ENCODE results near the gene KAT7.

The KAT7 gene

GRCh38 chr17:49760932-49761558 lies 27.4 kb upstream of the KAT7 start:
- DNase-seq (ENCODE audit: low spot score): no peak

DNA sequence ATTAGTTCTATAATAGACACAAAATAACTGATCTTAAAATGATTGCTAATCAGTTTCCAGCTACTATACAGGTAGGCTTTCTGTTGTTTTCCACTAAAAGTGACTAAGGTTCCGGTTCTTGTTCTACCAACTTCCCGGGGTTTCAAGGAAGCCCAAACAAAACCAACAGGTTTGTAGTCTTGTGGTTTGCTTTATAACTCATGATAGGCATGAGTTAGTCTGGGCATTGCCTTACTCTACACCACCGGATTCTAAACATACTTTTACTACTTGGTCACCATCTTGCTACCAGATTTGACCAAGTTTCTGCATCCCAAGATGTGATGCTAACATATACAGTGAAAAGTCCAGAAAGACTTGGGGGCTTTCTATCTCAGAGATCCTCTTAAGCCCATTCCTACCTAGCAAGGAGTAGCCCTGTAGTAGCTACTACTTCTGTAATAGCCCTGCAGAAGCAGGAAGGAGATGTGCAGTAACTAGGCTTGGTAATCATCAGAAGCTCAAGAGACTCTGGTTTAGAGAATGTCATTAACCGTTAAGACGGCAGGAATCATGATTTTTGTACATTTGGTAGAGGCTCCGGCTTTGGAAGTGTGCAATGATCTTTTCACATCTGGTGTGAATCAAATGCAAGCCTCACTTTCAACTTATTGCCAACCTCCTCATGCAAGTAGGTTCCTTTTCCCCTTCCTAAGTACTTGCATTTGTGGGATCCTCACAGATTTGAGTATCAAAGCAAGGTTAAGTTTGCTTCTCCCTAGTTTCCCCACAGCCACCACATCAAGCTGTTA lies 26.1 kb upstream of the KAT7 start:
- no peak for DNase-seq (ENCODE audit: low spot score)

- DNase-seq (ENCODE audit: low spot score): peak; percentile 99
These were observed 24.5 kb upstream of the KAT7 start, which contains the start of gene FAM117A for GRCh38 chr17:49763735-49764558. Gene FAM117A, minus strand, starts transcription at chr17:49764131. Its CDS starts 44 bp downstream, at chr17:49764087.

- no peak for DNase-seq (ENCODE audit: low spot score)
These were observed 23.8 kb upstream of the KAT7 start for GRCh38 chr17:49764559-49765180.

GRCh38 chr17:49766918-49767530 lies 21.5 kb upstream of the KAT7 start:
- DNase-seq (ENCODE audit: low spot score): no peak

- DNase-seq (ENCODE audit: low spot score): peak; percentile 40
These were observed 12.8 kb upstream of the KAT7 start for GRCh38 chr17:49775546-49776260.

DNA sequence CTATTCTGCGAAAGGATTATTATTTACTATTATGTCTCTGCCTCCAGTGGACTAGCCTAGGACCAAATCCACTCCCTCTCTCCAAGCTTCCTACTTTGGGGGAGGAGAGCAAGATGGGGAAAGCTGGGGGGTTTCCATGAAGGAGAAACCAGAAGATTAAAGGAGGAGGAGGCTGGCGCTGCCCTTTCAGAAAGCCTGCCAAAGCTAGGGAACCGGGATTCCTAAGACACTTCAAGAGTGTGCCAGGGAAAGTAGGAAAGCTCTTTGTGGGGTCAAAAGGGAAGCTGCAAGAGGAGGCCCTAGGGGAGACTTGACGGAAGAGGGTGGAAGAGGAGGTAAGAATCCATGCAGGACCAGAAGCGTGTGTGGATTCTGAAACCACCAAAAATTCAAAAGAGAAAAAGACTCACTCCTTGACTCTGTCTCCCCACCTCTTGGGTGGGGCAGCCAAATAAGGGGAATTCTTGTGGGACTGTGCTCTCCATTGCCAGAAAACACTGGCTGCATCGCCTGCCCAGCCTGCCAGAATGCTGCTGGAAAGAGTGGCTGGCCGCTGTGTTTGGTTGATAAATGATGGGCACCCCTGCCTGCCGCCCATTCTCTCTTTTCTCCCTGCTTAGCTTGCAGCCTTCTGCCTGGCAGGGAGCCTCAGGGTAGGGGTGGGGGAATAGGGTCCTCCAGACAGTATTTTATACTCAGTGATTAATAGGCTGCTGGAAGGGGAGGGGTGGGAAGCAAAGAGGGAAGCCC lies 11.8 kb upstream of the KAT7 start:
- DNase-seq (ENCODE audit: low spot score): no peak

DNA sequence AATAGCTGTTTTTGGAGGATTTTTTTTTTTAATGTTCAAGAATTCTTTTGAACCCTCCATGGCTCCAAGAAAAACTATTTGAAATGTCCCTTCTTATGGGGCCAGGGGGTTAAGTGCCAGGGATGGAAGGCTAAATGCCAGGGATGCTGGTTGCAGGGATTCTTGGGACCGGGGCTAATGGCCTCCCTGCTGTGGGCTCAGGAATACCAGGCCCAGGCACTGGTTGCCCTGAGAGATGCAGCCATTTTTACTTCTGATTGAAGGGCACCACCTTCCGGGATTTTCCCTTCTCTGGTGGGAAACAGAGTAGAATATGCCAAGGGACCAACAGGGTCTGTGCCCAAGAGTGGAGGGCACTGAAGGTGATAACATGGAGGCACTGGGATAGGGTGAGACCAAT lies 10.9 kb upstream of the KAT7 start:
- no peak for DNase-seq (ENCODE audit: low spot score)

- DNase-seq (ENCODE audit: low spot score): no peak
These were observed 9.2 kb upstream of the KAT7 start for GRCh38 chr17:49779156-49779738.

DNA sequence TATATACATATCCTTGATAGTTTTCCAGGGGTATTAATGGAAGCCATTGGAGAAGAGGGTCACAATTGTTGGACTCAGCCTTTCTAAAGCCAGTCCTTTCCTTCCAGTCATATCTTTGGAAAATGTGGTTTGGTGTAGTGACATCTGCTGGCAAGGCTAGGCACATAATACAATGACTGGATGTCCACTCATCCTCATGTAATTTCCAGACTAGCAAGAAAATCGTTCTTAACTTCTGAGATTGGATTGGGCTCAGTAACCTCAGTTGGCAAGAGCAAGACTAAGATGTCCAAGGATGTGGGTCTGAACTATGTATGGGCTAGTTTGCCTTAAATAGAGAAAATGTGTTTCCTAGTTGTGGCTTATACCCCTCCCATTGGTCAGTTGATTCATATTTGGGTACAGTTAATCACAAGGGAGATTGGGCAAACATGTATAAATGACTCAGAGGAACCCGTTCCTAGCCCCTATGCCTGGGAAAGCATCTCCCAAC lies 8.7 kb upstream of the KAT7 start:
- peak; percentile 62 for DNase-seq (ENCODE audit: low spot score)

DNA sequence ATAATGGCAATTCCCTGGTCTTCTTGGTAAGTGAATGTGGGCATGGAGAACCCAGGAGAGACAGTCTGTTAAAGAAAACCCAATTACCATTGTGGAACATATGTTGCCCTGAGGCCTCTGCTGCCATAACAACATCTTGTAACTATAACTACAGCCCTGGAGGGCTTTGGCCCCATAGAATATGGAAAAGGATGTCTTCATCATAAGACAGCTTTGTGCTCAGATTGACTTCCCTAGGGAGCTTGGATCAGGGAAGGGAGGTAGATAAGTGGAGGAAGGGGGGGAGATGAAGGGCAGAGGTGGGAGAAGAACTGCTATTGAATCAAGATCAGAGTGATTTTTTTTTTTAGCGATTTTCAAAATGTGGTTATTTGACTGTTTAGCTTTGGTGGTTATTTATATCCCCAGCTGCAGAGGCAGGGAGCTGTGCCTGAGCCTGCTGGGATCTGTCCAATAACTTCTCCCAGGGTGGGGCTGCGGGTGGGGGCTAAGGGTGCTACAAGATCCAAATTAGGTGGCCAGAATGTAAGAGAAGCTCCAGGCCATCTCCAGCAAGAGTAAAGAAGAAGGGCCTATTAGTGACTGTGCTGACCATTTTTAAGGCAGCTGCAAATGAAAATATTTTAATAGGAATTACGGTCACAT lies 5.3 kb upstream of the KAT7 start:
- no peak for DNase-seq (ENCODE audit: low spot score)

DNA sequence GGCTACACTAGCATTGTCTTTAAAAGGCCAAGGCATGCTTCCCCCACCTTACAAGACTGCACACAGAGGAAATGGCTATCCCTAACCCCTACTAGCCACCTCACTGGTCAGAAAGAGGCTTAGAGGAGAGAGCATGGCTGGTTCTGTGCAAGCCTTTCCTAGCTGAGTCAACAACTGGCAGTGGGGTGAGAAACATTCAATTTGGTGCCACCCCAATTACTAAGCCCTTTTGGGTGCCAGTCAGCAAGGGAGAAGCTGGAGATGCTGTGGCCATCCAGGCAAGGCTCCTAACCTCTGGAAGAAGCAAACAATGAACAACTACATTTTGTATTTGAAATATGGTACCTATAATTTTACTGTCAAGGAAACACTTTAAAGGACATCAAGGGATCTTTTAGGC lies 4.7 kb upstream of the KAT7 start:
- no peak for DNase-seq (ENCODE audit: low spot score)

- DNase-seq (ENCODE audit: low spot score): no peak
These were observed 3.8 kb upstream of the KAT7 start for GRCh38 chr17:49784636-49785035.

- no peak for DNase-seq (ENCODE audit: low spot score)
These were observed 500 bp upstream of the KAT7 start for GRCh38 chr17:49787884-49788477.

DNA sequence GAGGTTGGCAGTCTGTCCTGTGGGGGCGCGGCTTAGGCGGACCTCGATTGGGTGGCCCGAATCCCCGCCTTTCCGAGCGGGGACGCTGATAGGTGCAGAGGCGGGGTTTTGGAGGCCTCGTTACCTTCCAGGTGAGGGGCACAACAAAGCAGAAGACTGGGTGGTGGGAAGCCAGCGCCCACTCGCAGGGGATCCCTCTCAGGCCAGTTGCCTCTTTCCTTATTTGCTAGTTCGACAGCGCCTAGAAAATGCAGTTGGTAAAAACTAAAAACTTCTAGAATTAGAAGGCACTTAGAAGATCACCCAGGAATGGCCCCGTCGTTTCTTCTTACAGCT lies 730 bp downstream of the KAT7 start:
- no peak for DNase-seq (ENCODE audit: low spot score)

DNA sequence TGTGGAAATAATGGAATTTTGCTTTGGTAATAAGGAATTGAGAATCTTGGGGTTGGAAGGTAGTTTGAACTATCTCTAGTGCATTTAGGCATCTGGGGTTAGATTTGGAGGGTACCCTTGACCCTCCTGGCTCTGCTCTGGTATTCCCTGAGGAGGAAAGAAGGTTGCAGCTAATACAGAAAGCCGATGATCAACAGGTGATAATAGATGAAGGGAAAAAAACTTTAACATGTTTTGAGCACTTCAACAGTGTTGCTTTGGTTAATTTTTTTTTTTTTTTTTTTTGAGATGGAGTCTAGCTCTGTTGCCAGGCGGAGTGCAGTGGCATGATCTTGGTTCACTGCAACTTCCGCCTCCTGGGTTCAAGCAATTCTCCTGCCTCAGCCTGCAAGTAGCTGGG lies 4.8 kb downstream of the KAT7 start:
- DNase-seq (ENCODE audit: low spot score): no peak

GRCh38 chr17:49795372-49795771 lies 6.9 kb downstream of the KAT7 start:
- no peak for DNase-seq (ENCODE audit: low spot score)

GRCh38 chr17:49798182-49798581 lies 9.7 kb downstream of the KAT7 start:
- DNase-seq (ENCODE audit: low spot score): peak; percentile 44

DNA sequence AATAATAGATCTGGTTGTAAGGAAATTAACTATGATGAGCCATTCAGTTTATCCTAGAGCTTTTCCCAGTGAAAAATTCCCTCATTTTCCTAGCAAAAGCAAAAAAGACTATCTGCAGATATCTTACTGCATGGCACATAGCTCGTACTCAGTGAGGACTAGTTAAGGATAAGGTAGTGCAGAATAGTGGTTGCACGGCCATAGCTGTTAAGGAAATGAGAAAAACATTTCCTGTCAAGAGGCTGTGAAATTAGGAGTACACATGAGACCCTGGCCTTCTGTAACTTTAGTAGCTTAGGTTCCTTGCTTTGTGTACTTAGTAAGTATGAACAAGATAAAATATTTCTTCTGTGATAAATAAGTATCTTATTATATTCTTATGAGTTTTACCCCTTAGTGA lies 10.3 kb downstream of the KAT7 start:
- DNase-seq (ENCODE audit: low spot score): no peak

All from hepatic stellate cell (primary cell).